Rectal smooth muscle tissue (tissue), 1 donor: ENCODE measurements around the gene KIAA1671.
"Not testable (repeated sequence)": the region's sequence is repeated elsewhere in the genome, so short reads cannot be mapped to it uniquely, and the experiment has no call there.

Source experiments
- H3K27ac ChIP-seq: one replicate; pipeline ENCODE4 v1.7.0; 2013; ENCODE audit warnings: low read depth, low read length, inconsistent platforms
- H3K27me3 ChIP-seq: one replicate; pipeline ENCODE4 v1.7.0; 2013; ENCODE audit warnings: low read length; ENCODE audit not compliant: control insufficient read depth, insufficient read depth
- H3K36me3 ChIP-seq: one replicate; pipeline ENCODE4 v1.7.0; 2013; ENCODE audit warnings: low read length; ENCODE audit not compliant: control insufficient read depth, insufficient read depth
- H3K4me1 ChIP-seq: one replicate; pipeline ENCODE4 v1.7.0; 2013; ENCODE audit warnings: low read length; ENCODE audit not compliant: control insufficient read depth, insufficient read depth
- H3K4me3 ChIP-seq: one replicate; pipeline ENCODE4 v1.7.0; 2013; ENCODE audit warnings: low read length
- H3K9ac ChIP-seq: one replicate; pipeline ENCODE4 v1.7.0; 2013; ENCODE audit warnings: low read length

Gene KIAA1671

GRCh38 chr22:24951942-24952836 is at the start of gene KIAA1671:
TSS of gene KIAA1671 (plus strand) at chr22:24952716. CDS start at chr22:25028000, 75,284 bp downstream.
- Histone ChIP-seq H3K9ac (peak within 1 kb of the TSS; percentile 93), H3K4me3 (peak within 1 kb of the TSS; percentile 79), H3K4me1 (no peaks in the 10 kb centered on the region), H3K27me3 (no peaks in the 10 kb centered on the region), H3K27ac (peak within 1 kb of the TSS; percentile 33), H3K36me3 (no peaks in the 10 kb centered on the region)

- no peaks in the 10 kb centered on the region for H3K27me3 ChIP-seq
- no peaks in the 10 kb centered on the region for H3K4me1 ChIP-seq
- H3K27ac ChIP-seq, result no peak overlapping the region
- H3K4me3 ChIP-seq, result no peak overlapping the region
- H3K9ac ChIP-seq, result no peak overlapping the region
- peaks cover 3% of the 10 kb centered on the region for H3K36me3 ChIP-seq
These were observed 46.6 kb upstream of the KIAA1671 start for GRCh38 chr22:24905909-24906308.

- not testable (repeated sequence) for H3K4me3 ChIP-seq, H3K4me1 ChIP-seq, H3K9ac ChIP-seq, H3K27me3 ChIP-seq, H3K36me3 ChIP-seq, H3K27ac ChIP-seq
These were observed 45.4 kb upstream of the KIAA1671 start for GRCh38 chr22:24907101-24907500.

- no peak overlapping the region for H3K9ac ChIP-seq
- H3K27ac ChIP-seq, result no peak overlapping the region
- H3K4me1 ChIP-seq, result no peaks in the 10 kb centered on the region
- H3K4me3 ChIP-seq, result no peak overlapping the region
- H3K27me3 ChIP-seq, result no peaks in the 10 kb centered on the region
- no peaks in the 10 kb centered on the region for H3K36me3 ChIP-seq
These were observed 32.5 kb upstream of the KIAA1671 start for GRCh38 chr22:24920029-24920428.

- Histone ChIP-seq H3K27me3 (no peaks in the 10 kb centered on the region), H3K36me3 (no peaks in the 10 kb centered on the region), H3K27ac (no peak overlapping the region)
These were observed 26.7 kb upstream of the KIAA1671 start for GRCh38 chr22:24925586-24926427.

GRCh38 chr22:24926428-24926725 is 26.1 kb upstream of the KIAA1671 start:
- Histone ChIP-seq H3K27me3 (no peaks in the 10 kb centered on the region), H3K27ac (no peak overlapping the region), H3K4me3 (no peak overlapping the region), H3K4me1 (no peaks in the 10 kb centered on the region), H3K36me3 (no peaks in the 10 kb centered on the region), H3K9ac (no peak overlapping the region)

More at GRCh38 chr22:24925586-24926427, 26.7 kb upstream of the KIAA1671 start:
- no peaks in the 10 kb centered on the region for H3K4me1 ChIP-seq
- H3K9ac ChIP-seq, result no peak overlapping the region
- H3K4me3 ChIP-seq, result no peak overlapping the region

- Histone ChIP-seq H3K27ac (no peak overlapping the region), H3K4me3 (no peak overlapping the region), H3K4me1 (no peaks in the 10 kb centered on the region), H3K27me3 (no peaks in the 10 kb centered on the region), H3K36me3 (no peaks in the 10 kb centered on the region), H3K9ac (no peak overlapping the region)
These were observed 25.5 kb upstream of the KIAA1671 start for GRCh38 chr22:24926849-24927579.

GRCh38 chr22:24928322-24928721 is 24.2 kb upstream of the KIAA1671 start:
- H3K9ac ChIP-seq, result no peak overlapping the region
- H3K27ac ChIP-seq, result no peak overlapping the region
- no peak overlapping the region for H3K4me3 ChIP-seq
- no peaks in the 10 kb centered on the region for H3K27me3 ChIP-seq
- H3K36me3 ChIP-seq, result no peaks in the 10 kb centered on the region
- no peaks in the 10 kb centered on the region for H3K4me1 ChIP-seq

GRCh38 chr22:24930678-24931077 is 21.8 kb upstream of the KIAA1671 start:
- no peak overlapping the region for H3K9ac ChIP-seq
- no peak overlapping the region for H3K27ac ChIP-seq
- no peaks in the 10 kb centered on the region for H3K36me3 ChIP-seq
- H3K4me1 ChIP-seq, result no peaks in the 10 kb centered on the region
- no peaks in the 10 kb centered on the region for H3K27me3 ChIP-seq
- no peak overlapping the region for H3K4me3 ChIP-seq

- no peaks in the 10 kb centered on the region for H3K36me3 ChIP-seq
- H3K4me3 ChIP-seq, result no peak overlapping the region
- no peaks in the 10 kb centered on the region for H3K27me3 ChIP-seq
- no peaks in the 10 kb centered on the region for H3K4me1 ChIP-seq
- no peak overlapping the region for H3K9ac ChIP-seq
- no peak overlapping the region for H3K27ac ChIP-seq
These were observed 16.6 kb upstream of the KIAA1671 start for GRCh38 chr22:24935771-24936483.

- no peaks in the 10 kb centered on the region for H3K27me3 ChIP-seq
- H3K27ac ChIP-seq, result no peak overlapping the region
- H3K4me1 ChIP-seq, result no peaks in the 10 kb centered on the region
- H3K36me3 ChIP-seq, result no peaks in the 10 kb centered on the region
- H3K4me3 ChIP-seq, result no peak overlapping the region
- H3K9ac ChIP-seq, result no peak overlapping the region
These were observed 15.4 kb upstream of the KIAA1671 start for GRCh38 chr22:24937114-24937513.
